GM19452 (cell line): Measurements from ENCODE around the gene APOL1.
"Not testable (repeated sequence)": the region's sequence is repeated elsewhere in the genome, so short reads cannot be mapped to it uniquely, and the experiment has no call there.

Source experiments
- ATAC-seq: cut with Tn5 transposase; IDR thresholded peaks from one replicate; pipeline ENCODE4 v1.9.1; 2021; ENCODE audit not compliant: unreplicated experiment

Gene APOL1

DNA sequence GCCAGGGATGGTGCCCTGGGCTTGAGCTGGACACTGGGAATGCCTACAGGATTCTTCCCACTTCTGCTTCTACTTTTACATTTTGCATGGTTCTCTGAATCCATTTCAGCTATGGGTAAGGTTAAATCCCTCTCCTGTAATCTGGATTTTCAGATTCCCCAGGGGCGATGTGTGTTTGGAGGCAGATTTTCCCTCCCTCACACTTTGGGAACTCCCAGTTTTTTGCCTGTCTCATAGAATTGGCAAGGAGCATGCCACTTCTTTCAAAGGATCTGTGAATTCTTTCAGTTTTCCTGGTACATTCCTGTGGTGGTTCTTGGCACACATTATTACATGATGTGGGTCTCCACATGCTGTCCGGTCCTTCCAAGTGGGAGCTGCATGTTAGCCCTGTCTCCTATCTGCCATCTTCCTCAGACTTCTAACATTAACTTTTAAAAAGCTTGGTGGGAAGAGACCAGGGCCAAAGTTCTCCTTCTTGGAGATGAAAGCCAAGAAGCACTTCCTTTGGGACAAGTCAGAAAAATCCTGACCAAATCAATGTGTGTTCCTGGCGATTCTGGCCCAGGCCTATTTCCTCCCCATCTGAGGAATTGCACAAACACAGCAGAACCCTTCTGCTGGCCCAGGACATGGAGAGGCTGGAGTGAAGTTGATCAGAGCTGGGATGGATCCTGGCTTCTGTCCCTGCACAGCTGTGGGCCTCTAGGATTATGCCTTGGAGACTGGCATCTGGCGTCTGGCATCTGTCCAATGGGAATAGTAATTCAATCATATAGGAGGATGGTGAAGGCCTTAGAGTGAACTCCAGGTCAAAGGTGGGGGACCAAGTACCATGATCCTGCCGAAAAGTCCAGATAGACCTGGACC, 8.2 kb upstream of the APOL1 start:
- no peak for ATAC-seq

DNA sequence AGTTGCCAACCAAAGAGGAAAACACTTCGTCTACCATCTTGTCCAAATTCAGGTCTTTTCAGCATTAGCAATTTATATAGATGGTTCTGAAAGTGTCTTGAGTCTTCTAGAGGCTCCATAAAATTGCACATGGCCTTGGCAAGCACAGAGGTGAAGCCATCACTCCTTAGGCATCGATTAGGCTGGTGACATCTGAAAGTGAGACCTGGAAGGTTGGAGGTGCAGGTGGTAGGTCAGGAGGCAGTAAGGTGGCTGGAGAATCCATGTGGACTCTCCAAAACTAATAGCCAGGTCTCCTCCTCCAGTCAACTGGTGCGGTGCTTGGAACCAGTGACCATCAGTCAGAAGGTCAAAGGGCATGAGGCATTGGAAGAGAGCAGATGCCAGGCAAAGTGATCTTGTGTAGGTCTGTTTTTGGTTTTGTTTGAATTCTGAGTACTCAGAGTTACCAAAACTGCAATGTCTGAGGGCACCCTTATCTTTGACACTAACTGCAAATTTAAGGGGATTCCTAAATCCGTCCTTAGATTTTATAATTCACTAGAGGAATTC, 7.1 kb upstream of the APOL1 start:
- no peak for ATAC-seq

DNA sequence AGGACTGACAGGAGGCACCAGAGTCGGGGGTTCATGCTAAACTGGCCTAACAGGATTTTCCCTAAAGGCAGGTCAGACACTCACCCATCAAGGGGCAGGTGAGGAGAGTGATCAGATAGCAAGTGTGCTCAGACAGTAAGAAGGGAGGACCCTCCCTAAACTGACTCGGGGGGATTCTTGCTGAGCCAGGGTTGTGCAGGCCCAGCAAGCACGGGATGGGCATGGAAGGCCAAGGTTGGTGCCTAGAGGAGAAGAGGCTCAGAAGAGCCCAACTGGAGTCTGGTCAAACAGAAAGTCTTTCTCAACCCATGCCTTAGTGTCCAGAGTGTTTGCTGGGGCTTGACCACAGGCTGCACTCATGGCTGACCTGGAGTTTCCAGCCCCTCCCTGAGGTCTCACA, 6.2 kb upstream of the APOL1 start:
- ATAC-seq: no peak

DNA sequence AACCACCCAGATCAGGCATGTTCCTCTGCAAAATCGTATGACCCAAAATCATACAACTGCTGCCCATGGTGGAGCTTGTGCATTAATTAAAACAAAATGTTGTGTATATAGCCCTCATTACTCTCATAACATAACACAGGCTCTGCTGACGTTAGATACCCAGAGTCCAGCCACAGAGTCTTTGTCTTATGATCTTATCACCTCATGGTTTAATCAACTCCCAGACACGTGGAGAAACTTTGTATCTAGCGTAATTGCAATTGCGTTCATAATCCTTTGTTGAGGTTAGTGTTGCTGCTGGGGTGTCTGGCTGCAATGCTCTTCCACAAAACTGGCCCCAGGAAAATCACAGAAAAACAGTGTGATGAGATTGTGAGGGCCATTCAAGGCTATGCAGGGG, 5.0 kb upstream of the APOL1 start:
- ATAC-seq: no peak

DNA sequence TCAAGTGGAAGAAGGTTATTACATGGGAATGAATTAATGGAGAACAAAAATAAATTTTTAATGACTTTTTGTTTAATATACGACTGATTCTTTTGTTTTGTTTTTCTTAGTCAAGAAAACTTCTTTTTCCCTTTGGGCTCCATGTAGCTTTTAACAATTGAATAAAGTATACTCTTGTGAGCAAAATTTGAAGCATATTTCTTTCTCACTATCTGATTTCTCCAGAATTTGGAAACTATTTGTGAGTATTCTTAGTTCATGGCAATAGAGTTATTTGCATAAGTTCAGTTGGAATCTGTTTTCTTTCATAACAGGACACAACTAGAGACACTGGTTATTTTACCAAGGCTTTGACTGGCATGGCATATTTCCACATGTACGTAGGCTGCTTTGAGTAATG, 3.8 kb upstream of the APOL1 start:
- no peak for ATAC-seq

DNA sequence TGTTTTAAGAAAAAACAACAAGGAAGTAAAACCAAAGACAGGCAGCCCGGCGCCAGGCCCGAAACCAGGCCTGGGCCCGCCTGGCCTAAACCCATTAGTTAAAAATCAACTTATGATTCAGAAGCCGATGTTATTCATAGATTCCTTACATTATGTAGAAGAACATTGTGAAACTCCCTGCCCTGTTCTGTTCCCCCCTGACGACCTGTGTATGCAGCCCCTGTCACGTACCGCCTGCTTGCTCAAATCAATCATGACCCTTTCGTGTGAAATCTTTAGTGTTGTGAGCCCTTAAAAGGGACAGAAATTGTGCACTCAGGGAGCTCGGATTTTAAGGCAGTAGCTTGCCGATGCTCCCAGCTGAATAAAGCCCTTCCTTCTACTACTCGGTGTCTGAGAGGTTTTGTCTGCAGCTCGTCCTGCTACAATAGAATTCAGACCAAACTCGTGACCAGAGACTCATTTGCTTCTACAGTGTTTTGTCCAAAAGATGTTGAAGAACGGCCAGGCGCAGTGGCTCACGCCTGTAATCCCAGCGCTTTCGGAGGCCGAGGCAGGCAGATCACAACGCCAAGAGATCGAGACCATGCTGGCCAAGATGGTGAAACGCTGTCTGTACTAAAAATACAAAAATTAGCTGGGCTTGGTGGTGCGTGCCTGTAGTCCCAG, 2.5 kb upstream of the APOL1 start:
- ATAC-seq: not testable (repeated sequence)

DNA sequence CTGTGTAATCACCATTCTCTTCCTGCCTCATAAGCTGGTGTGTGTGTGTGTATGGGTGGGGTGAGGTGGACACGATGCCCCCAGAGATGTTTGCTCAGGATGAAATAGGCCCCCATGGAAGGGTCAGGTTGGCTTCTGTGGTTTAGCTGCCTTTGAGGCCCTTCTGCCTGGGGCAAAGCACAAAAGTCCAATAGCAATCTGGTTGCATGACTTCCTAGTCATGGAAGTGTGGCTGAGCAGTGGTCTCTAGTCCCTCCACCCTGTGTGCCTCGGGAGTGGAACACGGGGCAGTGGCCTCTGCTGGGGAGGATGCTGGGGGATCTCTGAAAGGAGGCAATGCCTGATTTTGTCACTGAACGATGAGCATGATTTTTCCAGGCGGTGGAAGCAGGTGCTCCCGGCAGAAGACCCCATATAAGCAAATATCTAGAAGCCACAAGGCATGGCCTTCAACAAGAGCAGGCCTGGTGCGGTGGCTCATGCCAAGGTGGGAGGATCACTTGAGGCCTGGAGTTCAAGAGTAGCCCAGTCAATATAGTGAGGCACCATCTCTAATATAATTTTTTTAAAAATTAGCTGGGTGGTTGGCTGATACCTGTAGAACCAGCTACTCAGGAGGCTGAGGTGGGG, 839 bp upstream of the APOL1 start:
- ATAC-seq: not testable (repeated sequence)

DNA sequence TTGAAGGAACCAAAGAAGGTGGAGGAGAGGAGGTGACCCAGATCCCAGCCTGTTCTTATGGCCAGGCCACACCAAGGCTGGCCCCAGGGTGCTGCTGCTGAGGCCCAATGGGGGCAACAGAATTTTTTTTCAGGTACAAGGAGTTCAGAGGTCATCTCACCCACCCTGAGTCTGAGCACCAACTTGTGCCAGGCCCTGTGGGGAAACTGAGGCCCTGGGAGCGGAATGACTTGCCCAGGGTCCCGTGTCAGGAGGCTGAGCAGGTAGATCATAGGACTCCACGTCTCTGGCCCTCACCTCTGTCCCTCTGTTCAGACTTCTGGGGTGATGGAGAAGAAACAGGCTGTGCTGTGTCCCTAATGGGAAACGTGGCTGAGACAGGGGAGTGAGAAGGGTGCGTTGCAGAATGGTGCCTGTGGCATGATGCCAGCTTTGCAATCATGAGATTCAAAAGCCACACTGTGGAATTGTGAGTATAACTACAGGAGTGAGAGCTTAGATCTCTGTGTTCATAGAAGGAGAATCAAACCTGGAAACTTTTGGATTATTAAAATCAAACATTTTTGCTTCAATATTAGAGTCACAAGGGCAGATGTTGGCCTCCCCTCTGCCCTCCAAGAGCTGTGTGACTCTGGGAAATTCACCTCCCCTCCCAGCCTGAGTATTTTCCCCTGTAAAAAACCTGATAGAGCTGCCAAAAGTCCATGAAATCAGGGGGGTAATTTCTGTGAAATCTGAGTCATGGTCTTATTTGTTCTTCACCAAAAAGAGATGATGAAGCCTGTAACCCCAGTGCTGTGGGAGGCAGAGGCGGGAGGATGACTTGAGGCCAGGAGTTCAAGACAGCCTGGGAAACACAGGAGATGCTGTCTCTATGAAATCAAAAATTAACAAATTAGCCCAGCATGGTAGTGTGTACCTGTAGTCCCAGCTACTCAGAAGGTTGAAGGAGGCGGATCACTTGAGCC, 874 bp downstream of the APOL1 start:
- ATAC-seq: no peak

DNA sequence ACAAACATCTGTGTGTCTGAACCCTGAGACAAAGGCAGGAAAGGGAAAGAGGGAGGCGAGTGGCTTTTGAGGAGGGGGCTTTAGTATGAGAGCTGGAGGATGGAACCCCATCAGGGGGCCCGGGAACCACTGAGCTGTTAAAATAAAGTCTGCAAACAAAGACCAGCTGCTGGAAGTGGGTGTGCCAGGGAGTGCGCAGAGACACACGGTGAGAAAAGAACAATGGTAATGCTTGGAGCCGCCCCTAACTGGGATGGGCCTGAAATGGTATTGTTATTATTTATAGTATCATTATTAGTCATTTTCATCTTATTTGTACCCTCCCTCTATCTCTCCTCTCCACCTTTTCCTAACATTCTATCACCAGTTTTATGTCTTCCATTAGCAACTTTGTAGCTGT, 2.6 kb downstream of the APOL1 start:
- not testable (repeated sequence) for ATAC-seq

DNA sequence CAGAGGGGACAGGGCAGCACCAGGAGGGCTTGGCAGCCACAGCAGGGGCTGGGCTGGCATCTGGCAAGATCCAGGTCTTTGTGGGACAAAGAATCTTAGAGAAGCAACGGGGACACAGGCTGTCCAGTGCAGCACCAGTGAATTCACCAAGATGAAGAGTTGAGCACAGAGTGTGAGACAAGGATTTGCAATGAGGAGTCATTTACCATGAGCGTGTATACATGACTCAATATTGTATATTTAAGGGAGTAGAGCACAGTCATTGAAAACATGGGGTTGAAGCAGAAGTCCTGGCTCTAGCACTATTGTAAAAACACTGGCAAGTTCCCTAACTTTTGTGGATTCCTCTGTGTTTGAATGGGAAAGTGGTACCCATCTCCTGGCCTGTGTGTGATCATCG, 3.5 kb downstream of the APOL1 start:
- ATAC-seq: no peak

DNA sequence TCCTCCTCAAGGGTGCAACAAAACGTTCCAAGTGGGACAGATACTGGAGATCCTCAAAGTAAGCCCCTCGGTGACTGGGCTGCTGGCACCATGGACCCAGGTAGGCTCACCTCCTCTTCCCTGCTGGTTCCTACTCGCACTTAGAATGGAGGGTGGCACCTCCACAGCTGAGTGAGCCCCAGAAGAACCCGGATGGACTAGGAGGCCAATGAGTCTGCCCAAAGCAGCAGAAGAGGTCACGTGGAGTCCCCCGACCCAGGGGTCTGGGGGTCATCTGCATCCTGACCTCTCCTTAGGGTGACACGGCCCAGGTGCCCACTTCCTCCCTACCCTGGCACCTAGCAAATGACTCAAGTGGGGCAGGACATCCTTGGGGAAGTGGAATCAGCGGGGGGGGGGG, 4.4 kb downstream of the APOL1 start:
- ATAC-seq: no peak

DNA sequence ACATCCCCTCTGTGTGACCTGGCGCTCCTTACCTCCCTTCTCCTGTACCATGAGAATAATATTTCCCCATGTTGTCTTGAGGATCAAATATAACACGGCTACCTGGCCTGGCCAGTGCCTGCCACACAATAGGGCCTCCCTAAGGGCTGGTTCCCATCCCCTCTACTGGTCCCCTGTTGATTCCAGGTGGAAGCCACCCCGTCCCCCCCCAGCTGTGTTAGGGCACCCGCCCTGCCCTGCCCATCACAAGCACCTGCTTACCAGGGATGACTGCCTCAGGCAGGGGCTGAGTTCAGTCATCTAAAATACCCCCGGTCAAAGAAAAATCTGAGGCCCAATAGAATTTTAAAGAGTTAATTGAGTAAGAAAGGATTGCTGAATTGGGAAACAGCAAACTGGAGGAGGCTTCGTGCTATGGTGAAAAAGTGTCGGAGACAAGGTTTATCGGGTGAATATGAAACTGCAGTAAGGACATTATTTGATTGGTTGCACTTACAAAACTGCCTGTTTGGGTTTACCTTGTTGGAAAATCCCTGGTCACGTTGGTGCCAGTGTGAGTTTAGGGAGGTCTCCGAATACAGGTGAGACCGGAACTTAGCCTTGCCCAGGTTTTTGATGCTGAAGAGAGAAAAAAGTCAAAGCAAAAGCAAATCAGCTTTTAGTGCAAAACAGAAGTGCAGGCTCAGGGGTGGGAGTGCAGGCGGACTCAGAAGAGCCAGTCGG, 5.2 kb downstream of the APOL1 start:
- no peak for ATAC-seq

DNA sequence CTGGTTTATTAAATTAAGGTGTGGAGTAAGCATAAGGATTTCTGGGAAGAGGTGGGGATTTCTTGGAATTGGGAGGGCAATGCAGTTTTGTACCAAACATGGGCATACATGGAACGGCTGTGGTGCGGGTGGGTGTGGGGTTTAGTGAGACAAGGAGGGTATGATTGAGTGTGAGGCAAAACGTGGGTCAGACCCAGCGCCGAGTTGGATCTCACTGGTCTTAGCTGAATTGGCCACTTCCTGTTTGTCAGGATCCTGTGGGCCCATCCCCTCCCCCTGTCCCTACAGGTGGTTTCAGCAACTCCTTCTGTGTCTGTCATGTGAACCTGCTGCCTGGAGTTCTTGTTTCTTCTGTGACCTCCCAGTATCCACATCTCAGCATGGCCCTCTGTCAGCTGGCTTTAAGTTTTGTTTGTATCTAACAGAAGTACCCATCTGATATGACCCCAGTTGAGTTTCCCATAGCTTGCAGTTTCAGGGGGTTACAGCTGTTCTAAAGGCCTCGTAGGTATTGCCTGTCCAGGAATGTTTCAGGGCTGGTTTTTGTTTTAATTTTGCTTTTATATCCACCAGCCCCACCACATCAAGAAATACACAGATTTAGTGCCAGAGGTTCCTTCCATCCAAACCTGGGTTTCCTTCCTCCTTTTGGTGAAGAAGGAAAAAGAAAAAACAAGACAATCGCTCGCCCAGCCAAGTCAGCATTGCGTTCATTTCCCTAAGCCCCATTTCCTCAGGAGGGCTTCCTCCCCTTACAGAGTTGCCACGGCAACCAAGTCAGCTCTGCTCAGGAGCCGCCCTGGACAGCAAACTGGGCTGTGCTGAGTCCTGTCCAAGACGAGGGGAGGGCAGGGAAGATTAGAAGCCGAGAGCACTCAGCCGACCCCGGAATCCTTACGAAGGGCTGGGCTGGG, 6.0 kb downstream of the APOL1 start:
- ATAC-seq: no peak

DNA sequence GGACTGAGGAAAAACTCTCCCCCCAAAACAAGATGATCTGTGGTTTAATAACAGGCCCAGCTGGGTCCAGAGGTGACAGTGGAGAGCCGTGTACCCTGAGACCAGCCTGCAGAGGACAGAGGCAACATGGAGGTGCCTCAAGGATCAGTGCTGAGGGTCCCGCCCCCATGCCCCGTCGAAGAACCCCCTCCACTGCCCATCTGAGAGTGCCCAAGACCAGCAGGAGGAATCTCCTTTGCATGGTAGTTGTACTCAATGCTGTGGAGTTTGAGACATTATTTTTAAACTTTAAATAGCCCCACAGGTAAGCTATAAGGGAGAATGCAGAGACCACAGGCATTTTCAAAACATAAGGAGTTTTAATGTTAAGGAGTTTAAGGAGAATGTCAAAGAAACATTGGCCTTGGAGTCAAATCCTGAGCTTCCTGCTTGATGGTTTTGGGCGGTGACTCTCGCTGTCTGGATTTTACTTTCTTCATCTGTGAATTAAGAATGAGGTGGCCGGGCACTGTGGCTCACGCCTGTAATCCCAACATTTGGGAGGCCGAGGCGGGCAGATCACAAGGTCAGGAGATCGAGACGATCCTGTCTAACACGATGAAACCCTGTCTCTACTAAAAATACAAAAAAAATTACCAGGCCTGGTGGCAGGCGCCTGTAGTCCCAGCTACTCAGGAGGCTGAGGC, 6.8 kb downstream of the APOL1 start:
- ATAC-seq: no peak

DNA sequence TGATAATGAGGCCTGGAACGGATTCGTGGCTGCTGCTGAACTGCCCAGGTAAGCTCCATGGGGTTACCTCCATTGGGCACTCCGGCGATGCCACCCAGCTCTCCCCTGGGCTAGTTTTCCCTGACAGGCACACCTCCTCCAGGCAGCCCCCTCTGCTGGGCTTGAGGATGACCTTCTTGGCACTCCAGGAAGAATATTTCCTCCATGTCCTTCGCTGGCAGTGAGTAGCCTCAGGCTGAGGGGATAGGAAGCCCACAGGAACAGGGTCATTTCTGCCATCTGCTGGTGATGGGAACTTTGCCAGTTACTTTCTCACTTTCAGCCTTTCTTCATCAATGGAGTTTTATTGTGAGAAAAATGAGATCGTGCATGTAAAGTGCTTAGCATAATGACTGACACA, 8.7 kb downstream of the APOL1 start:
- not testable (repeated sequence) for ATAC-seq

DNA sequence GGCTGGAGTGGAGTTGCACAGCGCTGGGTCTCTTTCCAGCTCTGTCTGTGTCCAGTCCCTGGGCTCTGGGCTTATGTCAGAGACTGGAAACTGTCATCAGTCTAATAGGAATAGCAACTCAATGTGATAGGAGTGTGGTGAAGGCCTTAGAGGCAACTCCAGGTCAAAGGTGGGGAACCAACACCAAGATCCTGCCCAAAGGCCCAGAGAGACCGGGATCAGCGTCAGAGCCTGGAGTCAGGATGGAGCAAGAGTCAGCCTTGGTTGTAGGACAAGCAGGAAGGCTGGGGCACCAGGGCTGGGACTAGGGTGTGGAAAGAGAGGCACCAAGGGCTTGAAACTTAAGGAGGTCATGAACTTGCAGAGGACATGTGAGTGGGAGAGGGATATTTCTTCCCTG, 9.4 kb downstream of the APOL1 start:
- not testable (repeated sequence) for ATAC-seq

DNA sequence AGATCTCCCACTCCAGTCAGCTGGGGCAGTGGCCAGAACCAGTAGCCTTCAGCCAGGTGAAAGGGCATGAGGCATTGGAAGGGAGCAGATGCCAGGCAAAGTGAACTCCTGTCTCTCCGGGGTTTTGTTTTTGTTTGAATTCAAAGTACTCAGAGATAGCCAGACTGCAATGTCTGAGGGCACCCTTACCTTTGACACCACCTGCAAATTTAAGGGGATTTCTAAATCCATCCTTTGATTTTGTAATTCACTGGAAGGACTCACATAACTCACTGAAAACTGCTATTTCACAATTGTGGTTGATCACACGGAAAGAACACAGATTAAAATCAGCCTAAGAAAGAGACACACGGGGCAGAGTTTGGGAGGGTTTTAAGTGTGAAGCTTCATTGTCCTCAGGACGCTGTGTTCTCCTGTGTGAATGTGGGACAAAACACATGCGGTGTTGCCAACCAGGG, 10.3 kb downstream of the APOL1 start:
- ATAC-seq: not testable (repeated sequence)
